GM23338 (cell line): ENCODE measurements around the gene PARVA. TPM values are rescaled to one million over a fixed set of nuclear protein-coding genes. Genes with fewer than 3 reads are reported as not detected.

Source experiments
- ATAC-seq: fragments of 200-7000 bp; cut with Tn5 transposase; 3 replicates; pipeline ENCODE4 v1.9.1; 2020
- DNase-seq: peaks from one replicate; pipeline ENCODE4 v3.0.0-alpha.2; 2015; ENCODE audit warnings: low spot score
- H2AFZ ChIP-seq: fragments of 200-600 bp; sonication (generic); 2 replicates; pipeline ENCODE4 v1.8.0; 2016; ENCODE audit warnings: antibody characterized with exemption, mild to moderate bottlenecking, moderate library complexity
- H3F3A ChIP-seq: fragments of 200-600 bp; sonication (generic); replicated peaks from 2 replicates; pipeline ENCODE4 v1.8.0; 2017; ENCODE audit warnings: antibody characterized with exemption, mixed run types, low read depth
- H3K27ac ChIP-seq: fragments of 200-600 bp; sonication (generic); 2 replicates; pipeline ENCODE4 v1.6.1; 2016; ENCODE audit warnings: low read depth
- H3K27me3 ChIP-seq: fragments of 200-600 bp; sonication (generic); 2 replicates; pipeline ENCODE4 v1.8.0; 2016; ENCODE audit warnings: mild to moderate bottlenecking, mixed run types, moderate library complexity; ENCODE audit not compliant: insufficient read depth
- H3K36me3 ChIP-seq: fragments of 200-600 bp; sonication (generic); 2 replicates; pipeline ENCODE4 v1.8.0; 2016; ENCODE audit warnings: mild to moderate bottlenecking; ENCODE audit not compliant: insufficient read depth
- H3K4me1 ChIP-seq: fragments of 200-600 bp; sonication (generic); 2 replicates; pipeline ENCODE4 v1.8.0; 2016; ENCODE audit warnings: mild to moderate bottlenecking, moderate library complexity; ENCODE audit not compliant: insufficient read depth
- H3K4me2 ChIP-seq: fragments of 200-600 bp; sonication (generic); 2 replicates; pipeline ENCODE4 v1.7.1; 2017; ENCODE audit warnings: mixed run types
- H3K4me3 ChIP-seq: fragments of 200-600 bp; sonication (generic); 2 replicates; pipeline ENCODE4 v1.6.1; 2016; ENCODE audit warnings: mixed run types
- H3K79me2 ChIP-seq: fragments of 200-600 bp; sonication (generic); replicated peaks from 2 replicates; pipeline ENCODE4 v1.8.0; 2017; ENCODE audit warnings: mild to moderate bottlenecking; ENCODE audit not compliant: insufficient read depth
- H3K9me2 ChIP-seq: fragments of 200-600 bp; sonication (generic); 2 replicates; pipeline ENCODE4 v1.8.0; 2017; ENCODE audit not compliant: insufficient read depth
- H4K20me1 ChIP-seq: fragments of 200-600 bp; sonication (generic); replicated peaks from 2 replicates; pipeline ENCODE4 v1.8.0; 2017; ENCODE audit warnings: mild to moderate bottlenecking; ENCODE audit not compliant: insufficient read depth
- H3K27ac Mint-ChIP-seq: 2 replicates; pipeline ENCODE4 v1.8.0; 2020; ENCODE audit warnings: inconsistent platforms, mild to moderate bottlenecking, moderate library complexity, mixed read lengths
- H3K27me3 Mint-ChIP-seq: 3 replicates; pipeline ENCODE4 v1.8.0; 2022; ENCODE audit warnings: low read depth, mild to moderate bottlenecking, moderate library complexity, mixed read lengths, inconsistent platforms; ENCODE audit not compliant: insufficient read depth, poor library complexity
- H3K36me3 Mint-ChIP-seq: 3 replicates; pipeline ENCODE4 v1.8.0; 2021; ENCODE audit warnings: low read depth, mild to moderate bottlenecking, inconsistent platforms, moderate library complexity, mixed read lengths
- H3K4me1 Mint-ChIP-seq: 3 replicates; pipeline ENCODE4 v1.8.0; 2020; ENCODE audit warnings: mild to moderate bottlenecking, inconsistent platforms, mixed read lengths
- H3K4me3 Mint-ChIP-seq: 3 replicates; pipeline ENCODE4 v1.8.0; 2021; ENCODE audit warnings: moderate library complexity, mild to moderate bottlenecking, inconsistent platforms, mixed read lengths
- H3K9me3 Mint-ChIP-seq: 3 replicates; pipeline ENCODE4 v1.8.0; 2020; ENCODE audit warnings: moderate library complexity, mild to moderate bottlenecking, inconsistent platforms, mixed read lengths
- CREB1 ChIP-seq: fragments of 250-450 bp; sonication (Bioruptor Pico); IDR thresholded peaks from 2 replicates; pipeline ENCODE4 v1.5.0; 2020; ENCODE audit warnings: low read depth, mild to moderate bottlenecking, moderate library complexity
- ZNF331 ChIP-seq: fragments of 250-450 bp; sonication (Bioruptor Pico); IDR thresholded peaks from 2 replicates; pipeline ENCODE4 v1.5.0; 2020; ENCODE audit warnings: low read depth, mild to moderate bottlenecking, moderate library complexity
- polyA plus RNA-seq: library from polyadenylated mRNA; unstranded; fragments of >200 nt; fragmentation: Nextera tagmentation; extraction: Ambion mirVana; gene quantifications from 2 replicates; pipeline ENCODE4 v1.2.1, GENCODE V29; 2016
- total RNA-seq: library from RNA; depleted of rRNA; stranded (reverse); fragments of >200 nt; shearing (Covaris generic); gene quantifications from 2 replicates; pipeline ENCODE4 v1.2.3, GENCODE V29; 2014
- TF ChIP-seq, protein P1 (sequence below): IDR thresholded peaks from 2 replicates; pipeline ENCODE4 v1.6.1; 2016; ENCODE audit warnings: antibody characterized with exemption
- TF ChIP-seq, protein P2 (sequence below): fragments of 250-450 bp; sonication (Bioruptor Pico); IDR thresholded peaks from 2 replicates; pipeline ENCODE4 v1.5.0; 2020; ENCODE audit warnings: mild to moderate bottlenecking, moderate library complexity
- TF ChIP-seq, protein P3 (sequence below): IDR thresholded peaks from one replicate; pipeline ENCODE4 v1.6.1; 2018; ENCODE audit warnings: antibody characterized with exemption; ENCODE audit not compliant: unreplicated experiment

The PARVA gene
- total and polyA plus RNA-seq, 2 experiments from 2014 or later = 5.8 to 6.9 TPM

DNA sequence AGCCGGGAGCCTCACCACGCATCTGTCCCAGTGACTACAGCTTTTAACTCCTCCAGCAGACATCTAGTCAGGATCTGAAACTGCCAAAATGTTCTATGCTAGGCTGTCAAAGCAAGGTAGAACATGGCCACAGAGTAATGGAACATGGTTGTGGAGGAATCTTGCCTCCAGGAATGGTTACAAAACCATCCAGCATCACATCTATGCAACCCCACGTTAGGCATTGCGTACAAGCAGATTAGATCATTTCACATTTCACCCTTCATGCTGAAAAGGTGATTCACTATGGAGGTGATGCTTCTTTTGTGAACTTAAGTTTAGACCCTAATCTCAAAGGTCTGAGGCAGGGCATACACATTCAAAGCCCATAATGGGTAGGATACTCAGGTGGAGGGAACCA lies 103.0 kb downstream of the PARVA start:
- Mint-ChIP-seq H3K36me3 (no peaks in the 10 kb centered on the region), H3K4me1 (no peaks in the 10 kb centered on the region)

More for the DNA sequence above, 103.0 kb downstream of the PARVA start:
- Histone ChIP-seq H3K27ac (no peak overlapping the region), H3K4me1 (no peaks in the 10 kb centered on the region), H2AFZ (no peak overlapping the region), H3K79me2 (no peaks in the 10 kb centered on the region), H4K20me1 (no peaks in the 10 kb centered on the region), H3K27me3 (no peaks in the 10 kb centered on the region), H3K9me2 (0 out of 2 replicates have a peak, but pooled peaks cover 5% of the 10 kb centered on the region), H3K4me2 (no peak overlapping the region), H3K36me3 (no peaks in the 10 kb centered on the region), H3F3A (no peaks in the 10 kb centered on the region), H3K4me3 (no peak overlapping the region)
- ATAC-seq (no peak), DNase-seq (no peak)
- Mint-ChIP-seq H3K27me3 (peaks cover 5% of the 10 kb centered on the region), H3K9me3 (no peaks in the 10 kb centered on the region), H3K27ac (no peak overlapping the region), H3K4me3 (no peak overlapping the region)
- TF ChIP-seq, protein P1, sequence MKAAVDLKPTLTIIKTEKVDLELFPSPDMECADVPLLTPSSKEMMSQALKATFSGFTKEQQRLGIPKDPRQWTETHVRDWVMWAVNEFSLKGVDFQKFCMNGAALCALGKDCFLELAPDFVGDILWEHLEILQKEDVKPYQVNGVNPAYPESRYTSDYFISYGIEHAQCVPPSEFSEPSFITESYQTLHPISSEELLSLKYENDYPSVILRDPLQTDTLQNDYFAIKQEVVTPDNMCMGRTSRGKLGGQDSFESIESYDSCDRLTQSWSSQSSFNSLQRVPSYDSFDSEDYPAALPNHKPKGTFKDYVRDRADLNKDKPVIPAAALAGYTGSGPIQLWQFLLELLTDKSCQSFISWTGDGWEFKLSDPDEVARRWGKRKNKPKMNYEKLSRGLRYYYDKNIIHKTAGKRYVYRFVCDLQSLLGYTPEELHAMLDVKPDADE = no peak
- TF ChIP-seq, protein P2, sequence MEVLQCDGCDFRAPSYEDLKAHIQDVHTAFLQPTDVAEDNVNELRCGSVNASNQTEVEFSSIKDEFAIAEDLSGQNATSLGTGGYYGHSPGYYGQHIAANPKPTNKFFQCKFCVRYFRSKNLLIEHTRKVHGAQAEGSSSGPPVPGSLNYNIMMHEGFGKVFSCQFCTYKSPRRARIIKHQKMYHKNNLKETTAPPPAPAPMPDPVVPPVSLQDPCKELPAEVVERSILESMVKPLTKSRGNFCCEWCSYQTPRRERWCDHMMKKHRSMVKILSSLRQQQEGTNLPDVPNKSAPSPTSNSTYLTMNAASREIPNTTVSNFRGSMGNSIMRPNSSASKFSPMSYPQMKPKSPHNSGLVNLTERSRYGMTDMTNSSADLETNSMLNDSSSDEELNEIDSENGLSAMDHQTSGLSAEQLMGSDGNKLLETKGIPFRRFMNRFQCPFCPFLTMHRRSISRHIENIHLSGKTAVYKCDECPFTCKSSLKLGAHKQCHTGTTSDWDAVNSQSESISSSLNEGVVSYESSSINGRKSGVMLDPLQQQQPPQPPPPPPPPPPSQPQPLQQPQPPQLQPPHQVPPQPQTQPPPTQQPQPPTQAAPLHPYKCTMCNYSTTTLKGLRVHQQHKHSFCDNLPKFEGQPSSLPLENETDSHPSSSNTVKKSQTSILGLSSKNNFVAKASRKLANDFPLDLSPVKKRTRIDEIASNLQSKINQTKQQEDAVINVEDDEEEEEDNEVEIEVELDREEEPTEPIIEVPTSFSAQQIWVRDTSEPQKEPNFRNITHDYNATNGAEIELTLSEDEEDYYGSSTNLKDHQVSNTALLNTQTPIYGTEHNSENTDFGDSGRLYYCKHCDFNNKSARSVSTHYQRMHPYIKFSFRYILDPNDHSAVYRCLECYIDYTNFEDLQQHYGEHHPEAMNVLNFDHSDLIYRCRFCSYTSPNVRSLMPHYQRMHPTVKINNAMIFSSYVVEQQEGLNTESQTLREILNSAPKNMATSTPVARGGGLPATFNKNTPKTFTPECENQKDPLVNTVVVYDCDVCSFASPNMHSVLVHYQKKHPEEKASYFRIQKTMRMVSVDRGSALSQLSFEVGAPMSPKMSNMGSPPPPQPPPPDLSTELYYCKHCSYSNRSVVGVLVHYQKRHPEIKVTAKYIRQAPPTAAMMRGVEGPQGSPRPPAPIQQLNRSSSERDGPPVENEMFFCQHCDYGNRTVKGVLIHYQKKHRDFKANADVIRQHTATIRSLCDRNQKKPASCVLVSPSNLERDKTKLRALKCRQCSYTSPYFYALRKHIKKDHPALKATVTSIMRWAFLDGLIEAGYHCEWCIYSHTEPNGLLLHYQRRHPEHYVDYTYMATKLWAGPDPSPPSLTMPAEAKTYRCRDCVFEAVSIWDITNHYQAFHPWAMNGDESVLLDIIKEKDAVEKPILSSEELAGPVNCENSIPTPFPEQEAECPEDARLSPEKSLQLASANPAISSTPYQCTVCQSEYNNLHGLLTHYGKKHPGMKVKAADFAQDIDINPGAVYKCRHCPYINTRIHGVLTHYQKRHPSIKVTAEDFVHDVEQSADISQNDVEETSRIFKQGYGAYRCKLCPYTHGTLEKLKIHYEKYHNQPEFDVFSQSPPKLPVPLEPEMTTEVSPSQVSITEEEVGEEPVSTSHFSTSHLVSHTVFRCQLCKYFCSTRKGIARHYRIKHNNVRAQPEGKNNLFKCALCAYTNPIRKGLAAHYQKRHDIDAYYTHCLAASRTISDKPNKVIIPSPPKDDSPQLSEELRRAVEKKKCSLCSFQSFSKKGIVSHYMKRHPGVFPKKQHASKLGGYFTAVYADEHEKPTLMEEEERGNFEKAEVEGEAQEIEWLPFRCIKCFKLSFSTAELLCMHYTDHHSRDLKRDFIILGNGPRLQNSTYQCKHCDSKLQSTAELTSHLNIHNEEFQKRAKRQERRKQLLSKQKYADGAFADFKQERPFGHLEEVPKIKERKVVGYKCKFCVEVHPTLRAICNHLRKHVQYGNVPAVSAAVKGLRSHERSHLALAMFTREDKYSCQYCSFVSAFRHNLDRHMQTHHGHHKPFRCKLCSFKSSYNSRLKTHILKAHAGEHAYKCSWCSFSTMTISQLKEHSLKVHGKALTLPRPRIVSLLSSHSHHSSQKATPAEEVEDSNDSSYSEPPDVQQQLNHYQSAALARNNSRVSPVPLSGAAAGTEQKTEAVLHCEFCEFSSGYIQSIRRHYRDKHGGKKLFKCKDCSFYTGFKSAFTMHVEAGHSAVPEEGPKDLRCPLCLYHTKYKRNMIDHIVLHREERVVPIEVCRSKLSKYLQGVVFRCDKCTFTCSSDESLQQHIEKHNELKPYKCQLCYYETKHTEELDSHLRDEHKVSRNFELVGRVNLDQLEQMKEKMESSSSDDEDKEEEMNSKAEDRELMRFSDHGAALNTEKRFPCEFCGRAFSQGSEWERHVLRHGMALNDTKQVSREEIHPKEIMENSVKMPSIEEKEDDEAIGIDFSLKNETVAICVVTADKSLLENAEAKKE = no peak
- TF ChIP-seq, protein P3, sequence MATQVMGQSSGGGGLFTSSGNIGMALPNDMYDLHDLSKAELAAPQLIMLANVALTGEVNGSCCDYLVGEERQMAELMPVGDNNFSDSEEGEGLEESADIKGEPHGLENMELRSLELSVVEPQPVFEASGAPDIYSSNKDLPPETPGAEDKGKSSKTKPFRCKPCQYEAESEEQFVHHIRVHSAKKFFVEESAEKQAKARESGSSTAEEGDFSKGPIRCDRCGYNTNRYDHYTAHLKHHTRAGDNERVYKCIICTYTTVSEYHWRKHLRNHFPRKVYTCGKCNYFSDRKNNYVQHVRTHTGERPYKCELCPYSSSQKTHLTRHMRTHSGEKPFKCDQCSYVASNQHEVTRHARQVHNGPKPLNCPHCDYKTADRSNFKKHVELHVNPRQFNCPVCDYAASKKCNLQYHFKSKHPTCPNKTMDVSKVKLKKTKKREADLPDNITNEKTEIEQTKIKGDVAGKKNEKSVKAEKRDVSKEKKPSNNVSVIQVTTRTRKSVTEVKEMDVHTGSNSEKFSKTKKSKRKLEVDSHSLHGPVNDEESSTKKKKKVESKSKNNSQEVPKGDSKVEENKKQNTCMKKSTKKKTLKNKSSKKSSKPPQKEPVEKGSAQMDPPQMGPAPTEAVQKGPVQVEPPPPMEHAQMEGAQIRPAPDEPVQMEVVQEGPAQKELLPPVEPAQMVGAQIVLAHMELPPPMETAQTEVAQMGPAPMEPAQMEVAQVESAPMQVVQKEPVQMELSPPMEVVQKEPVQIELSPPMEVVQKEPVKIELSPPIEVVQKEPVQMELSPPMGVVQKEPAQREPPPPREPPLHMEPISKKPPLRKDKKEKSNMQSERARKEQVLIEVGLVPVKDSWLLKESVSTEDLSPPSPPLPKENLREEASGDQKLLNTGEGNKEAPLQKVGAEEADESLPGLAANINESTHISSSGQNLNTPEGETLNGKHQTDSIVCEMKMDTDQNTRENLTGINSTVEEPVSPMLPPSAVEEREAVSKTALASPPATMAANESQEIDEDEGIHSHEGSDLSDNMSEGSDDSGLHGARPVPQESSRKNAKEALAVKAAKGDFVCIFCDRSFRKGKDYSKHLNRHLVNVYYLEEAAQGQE = no peak
- TF ChIP-seq CREB1 (CRISPR knock-in tag) = no peak
- TF ChIP-seq ZNF331 (CRISPR knock-in tag) = no peak
